AG10803 (cell line): ENCODE data around the gene CD164.
"Not testable (repeated sequence)": the region's sequence is repeated elsewhere in the genome, so short reads cannot be mapped to it uniquely, and the experiment has no call there.

Source experiments
- DNase-seq: peaks from one replicate; pipeline ENCODE4 v3.0.0; 2010; ENCODE audit warnings: low read depth
- H3K4me3 ChIP-seq: 2 replicates; pipeline ENCODE4 v1.5.1; 2011; ENCODE audit warnings: mild to moderate bottlenecking, low read length, control low read depth
- TF ChIP-seq, protein P1 (sequence below): conservative IDR thresholded peaks from 2 replicates; pipeline ENCODE4 v1.5.1; 2011; ENCODE audit warnings: mild to moderate bottlenecking, low read length, control low read depth, inconsistent platforms

Gene CD164

GRCh38 chr6:109344226-109344625 is 38.0 kb downstream of the CD164 start:
- no peak overlapping the region for H3K4me3 ChIP-seq
- no peak for DNase-seq
- TF ChIP-seq, protein P1, sequence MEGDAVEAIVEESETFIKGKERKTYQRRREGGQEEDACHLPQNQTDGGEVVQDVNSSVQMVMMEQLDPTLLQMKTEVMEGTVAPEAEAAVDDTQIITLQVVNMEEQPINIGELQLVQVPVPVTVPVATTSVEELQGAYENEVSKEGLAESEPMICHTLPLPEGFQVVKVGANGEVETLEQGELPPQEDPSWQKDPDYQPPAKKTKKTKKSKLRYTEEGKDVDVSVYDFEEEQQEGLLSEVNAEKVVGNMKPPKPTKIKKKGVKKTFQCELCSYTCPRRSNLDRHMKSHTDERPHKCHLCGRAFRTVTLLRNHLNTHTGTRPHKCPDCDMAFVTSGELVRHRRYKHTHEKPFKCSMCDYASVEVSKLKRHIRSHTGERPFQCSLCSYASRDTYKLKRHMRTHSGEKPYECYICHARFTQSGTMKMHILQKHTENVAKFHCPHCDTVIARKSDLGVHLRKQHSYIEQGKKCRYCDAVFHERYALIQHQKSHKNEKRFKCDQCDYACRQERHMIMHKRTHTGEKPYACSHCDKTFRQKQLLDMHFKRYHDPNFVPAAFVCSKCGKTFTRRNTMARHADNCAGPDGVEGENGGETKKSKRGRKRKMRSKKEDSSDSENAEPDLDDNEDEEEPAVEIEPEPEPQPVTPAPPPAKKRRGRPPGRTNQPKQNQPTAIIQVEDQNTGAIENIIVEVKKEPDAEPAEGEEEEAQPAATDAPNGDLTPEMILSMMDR, result no peak

DNA sequence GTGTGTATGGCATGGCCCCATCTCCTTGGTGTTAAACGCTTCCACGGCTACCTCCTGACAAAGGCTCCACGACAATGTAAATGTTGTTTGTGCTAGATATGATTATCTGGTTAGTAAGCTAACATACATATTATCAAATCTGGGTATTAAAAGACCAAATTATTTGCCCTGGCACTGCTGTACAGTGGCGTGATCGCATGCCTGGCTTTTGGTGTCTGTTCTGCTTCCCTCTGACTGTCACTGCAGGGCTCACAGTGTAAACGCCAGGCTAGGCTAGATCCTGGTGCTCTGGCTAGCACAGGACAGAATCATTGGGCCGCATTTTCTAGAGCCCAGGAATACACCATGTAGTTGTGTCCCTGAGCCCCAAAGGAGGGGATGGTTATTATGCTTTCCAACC is 38.7 kb downstream of the CD164 start:
- TF ChIP-seq, protein P1, result no peak
- H3K4me3 ChIP-seq, result no peak overlapping the region
- DNase-seq, result no peak

DNA sequence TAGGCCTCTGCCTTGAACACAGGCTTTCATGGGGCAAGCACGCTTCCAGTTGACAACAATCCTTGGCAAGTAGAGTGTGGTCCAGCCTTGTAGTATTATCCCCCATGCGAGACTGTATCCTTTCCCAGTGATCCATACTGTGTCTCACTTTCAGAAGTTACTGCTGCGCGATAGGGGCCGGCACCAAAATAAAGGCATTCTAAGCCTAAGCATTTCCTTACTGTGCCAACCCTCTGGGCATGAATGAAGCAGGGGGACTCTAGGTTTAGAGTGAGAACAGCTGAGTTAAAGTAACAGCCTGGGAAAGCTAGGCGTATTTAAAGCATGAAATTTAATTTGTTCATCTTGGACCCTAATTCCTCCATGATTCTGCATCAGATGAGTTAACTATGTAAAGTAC is 39.4 kb downstream of the CD164 start:
- TF ChIP-seq, protein P1, result no peak
- no peak overlapping the region for H3K4me3 ChIP-seq
- no peak for DNase-seq

GRCh38 chr6:109342506-109342905 is 39.8 kb downstream of the CD164 start:
- TF ChIP-seq, protein P1, result no peak
- no peak overlapping the region for H3K4me3 ChIP-seq
- no peak for DNase-seq

DNA sequence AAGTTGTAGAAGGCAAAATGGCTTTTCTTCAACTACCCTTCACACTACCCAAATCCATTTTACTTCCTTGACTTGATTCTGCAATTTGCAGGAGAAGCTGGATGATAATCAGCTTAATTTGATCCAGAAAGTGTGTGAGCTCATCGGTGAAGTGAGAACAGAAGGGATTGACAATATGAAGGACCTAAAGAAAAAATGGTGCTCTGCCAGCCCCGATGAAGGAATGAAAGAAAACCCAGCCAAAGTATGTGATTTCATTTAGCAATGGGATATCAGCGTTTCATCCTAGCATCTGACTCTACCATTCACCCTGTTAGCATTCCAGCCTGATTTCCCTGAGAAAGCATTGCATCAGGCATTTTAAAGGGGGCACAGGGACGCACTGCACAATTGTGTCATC is 41.5 kb downstream of the CD164 start:
- DNase-seq, result peak; percentile 50
- H3K4me3 ChIP-seq, result no peak overlapping the region
- TF ChIP-seq, protein P1, result no peak

GRCh38 chr6:109339906-109340678 is 42.2 kb downstream of the CD164 start:
- no peak for DNase-seq
- TF ChIP-seq, protein P1, result no peak
- no peak overlapping the region for H3K4me3 ChIP-seq

DNA sequence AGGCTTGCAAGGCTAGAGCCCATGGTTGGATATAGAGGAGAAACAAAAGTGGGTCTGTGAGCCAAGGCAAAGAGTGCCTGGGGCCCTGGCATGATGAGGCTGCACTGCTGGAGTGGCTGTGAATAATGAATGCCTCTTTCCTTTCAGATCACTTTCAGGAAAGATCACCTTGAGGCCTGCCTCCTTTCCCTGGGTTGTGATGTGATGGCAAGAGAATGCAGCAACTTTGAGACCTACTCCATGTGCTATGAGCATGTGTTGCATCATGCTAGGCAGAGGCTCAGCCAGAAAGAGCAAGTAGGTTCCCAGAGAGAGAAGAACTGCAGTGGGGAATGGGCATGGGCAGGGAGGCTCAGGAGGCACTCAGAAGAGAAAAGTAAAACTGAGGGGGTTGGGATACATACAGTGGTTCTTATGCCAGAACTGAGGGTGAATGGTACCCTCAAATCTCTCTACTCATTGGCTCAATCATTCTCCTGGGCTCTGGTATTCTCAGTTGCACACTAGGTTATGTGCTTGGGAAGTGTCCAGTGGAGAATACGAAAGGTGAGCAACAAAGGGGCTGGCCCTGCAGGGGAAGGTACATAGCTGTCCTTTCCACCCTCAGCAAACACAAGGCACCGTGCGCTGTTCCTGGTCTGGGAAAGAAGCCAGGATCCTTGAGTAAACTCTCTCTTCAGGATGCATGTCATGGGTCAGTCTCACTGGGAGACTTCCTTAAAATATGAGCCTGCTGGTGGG is 45.9 kb downstream of the CD164 start:
- H3K4me3 ChIP-seq, result no peak overlapping the region
- TF ChIP-seq, protein P1, result no peak
- DNase-seq, result peak; percentile 43

- H3K4me3 ChIP-seq, DNase-seq: not testable (repeated sequence)
Measured at GRCh38 chr6:109333870-109334269, 48.4 kb downstream of the CD164 start.
